OCI-LY3 (cell line): ENCODE data around the gene ARHGEF10L.

Experiments
- H2AFZ ChIP-seq: fragments of 200-600, 300-600 bp; shearing (Covaris generic); 2 replicates; pipeline ENCODE4 v1.6.0; 2014; ENCODE audit warnings: antibody characterized with exemption, low read depth, low read length
- H3K27ac ChIP-seq: fragments of 200-600, 300-600 bp; sonication (generic); 2 replicates; pipeline ENCODE4 v1.5.1; 2014; ENCODE audit warnings: mild to moderate bottlenecking, low read length, moderate library complexity, mixed read lengths
- H3K27me3 ChIP-seq: fragments of 200-600, 300-600 bp; sonication (generic); 2 replicates; pipeline ENCODE4 v1.6.1; 2014; ENCODE audit warnings: low read depth, low read length, mixed read lengths
- H3K36me3 ChIP-seq: fragments of 200-600, 300-600 bp; sonication (generic); replicated peaks from 2 replicates; pipeline ENCODE3; 2014; ENCODE audit warnings: low read depth, low read length, mixed read lengths
- H3K4me1 ChIP-seq: fragments of 300-600, 200-600 bp; sonication (generic); 2 replicates; pipeline ENCODE4 v1.6.1; 2014; ENCODE audit warnings: low read length, mixed read lengths
- H3K4me2 ChIP-seq: fragments of 200-600, 300-600 bp; sonication (generic); 2 replicates; pipeline ENCODE4 v1.6.1; 2014; ENCODE audit warnings: low read length, mixed read lengths
- H3K4me3 ChIP-seq: fragments of 300-600, 200-600 bp; sonication (generic); 2 replicates; pipeline ENCODE4 v1.5.1; 2014; ENCODE audit warnings: antibody characterized with exemption, mild to moderate bottlenecking, low read length, moderate library complexity
- H3K79me2 ChIP-seq: fragments of 300-600, 200-600 bp; shearing (Covaris generic); 2 replicates; pipeline ENCODE4 v1.6.1; 2014; ENCODE audit warnings: mild to moderate bottlenecking, low read length, mixed read lengths
- H3K9ac ChIP-seq: fragments of 300-600, 200-600 bp; shearing (Covaris generic); 2 replicates; pipeline ENCODE4 v1.6.0; 2014; ENCODE audit warnings: mild to moderate bottlenecking, low read length, moderate library complexity
- H3K9me3 ChIP-seq: fragments of 200-600, 300-600 bp; shearing (Covaris generic); 2 replicates; pipeline ENCODE4 v1.6.1; 2014; ENCODE audit warnings: low read length, mixed read lengths; ENCODE audit not compliant: insufficient read depth
- H4K20me1 ChIP-seq: fragments of 200-600, 300-600 bp; sonication (generic); 2 replicates; pipeline ENCODE4 v1.6.1; 2016; ENCODE audit warnings: low read length, mixed read lengths; ENCODE audit not compliant: insufficient read depth
- EZH2phosphoT487 ChIP-seq: fragments of 200-600 bp; shearing (Covaris generic); IDR thresholded peaks from 2 replicates; pipeline ENCODE4 v1.6.1; 2018; ENCODE audit warnings: antibody characterized with exemption, mixed run types, low read depth
- TF ChIP-seq, protein P1 (sequence below): fragments of 200-600, 300-600 bp; sonication (generic); IDR thresholded peaks from 2 replicates; pipeline ENCODE4 v1.5.1; 2014; ENCODE audit warnings: antibody characterized with exemption, low read length, low read depth

ARHGEF10L gene

GRCh38 chr1:17636612-17637011 is 97.1 kb downstream of the ARHGEF10L start:
- no peak overlapping the region for H3K4me3 ChIP-seq
- H3K4me2 ChIP-seq: no peak overlapping the region
- H4K20me1 ChIP-seq: peaks cover 7% of the 10 kb centered on the region; the same call in 1 of the 2 replicates
- peaks cover 20% of the 10 kb centered on the region for H3K4me1 ChIP-seq
- H3K9me3 ChIP-seq: no peaks in the 10 kb centered on the region
- H3K36me3 ChIP-seq: peaks cover 4% of the 10 kb centered on the region
- no peaks in the 10 kb centered on the region for H3K27me3 ChIP-seq
- H3K79me2 ChIP-seq: no peaks in the 10 kb centered on the region
- H2AFZ ChIP-seq: no peak overlapping the region
- H3K9ac ChIP-seq: no peak overlapping the region
- TF ChIP-seq EZH2phosphoT487: no peak
- no peak overlapping the region for H3K27ac ChIP-seq

- Histone ChIP-seq H3K9me3 (no peaks in the 10 kb centered on the region), H3K27me3 (no peaks in the 10 kb centered on the region), H3K27ac (no peak overlapping the region), H3K4me2 (no peak overlapping the region), H3K4me1 (peaks cover 20% of the 10 kb centered on the region), H2AFZ (no peak overlapping the region), H3K36me3 (peaks cover 4% of the 10 kb centered on the region), H4K20me1 (peaks cover 7% of the 10 kb centered on the region; the same call in 1 of the 2 replicates), H3K9ac (no peak overlapping the region), H3K79me2 (no peaks in the 10 kb centered on the region), H3K4me3 (no peak overlapping the region)
- TF ChIP-seq, protein P1, sequence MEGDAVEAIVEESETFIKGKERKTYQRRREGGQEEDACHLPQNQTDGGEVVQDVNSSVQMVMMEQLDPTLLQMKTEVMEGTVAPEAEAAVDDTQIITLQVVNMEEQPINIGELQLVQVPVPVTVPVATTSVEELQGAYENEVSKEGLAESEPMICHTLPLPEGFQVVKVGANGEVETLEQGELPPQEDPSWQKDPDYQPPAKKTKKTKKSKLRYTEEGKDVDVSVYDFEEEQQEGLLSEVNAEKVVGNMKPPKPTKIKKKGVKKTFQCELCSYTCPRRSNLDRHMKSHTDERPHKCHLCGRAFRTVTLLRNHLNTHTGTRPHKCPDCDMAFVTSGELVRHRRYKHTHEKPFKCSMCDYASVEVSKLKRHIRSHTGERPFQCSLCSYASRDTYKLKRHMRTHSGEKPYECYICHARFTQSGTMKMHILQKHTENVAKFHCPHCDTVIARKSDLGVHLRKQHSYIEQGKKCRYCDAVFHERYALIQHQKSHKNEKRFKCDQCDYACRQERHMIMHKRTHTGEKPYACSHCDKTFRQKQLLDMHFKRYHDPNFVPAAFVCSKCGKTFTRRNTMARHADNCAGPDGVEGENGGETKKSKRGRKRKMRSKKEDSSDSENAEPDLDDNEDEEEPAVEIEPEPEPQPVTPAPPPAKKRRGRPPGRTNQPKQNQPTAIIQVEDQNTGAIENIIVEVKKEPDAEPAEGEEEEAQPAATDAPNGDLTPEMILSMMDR: no peak
- no peak for TF ChIP-seq EZH2phosphoT487
Observed at GRCh38 chr1:17637055-17637454, 97.6 kb downstream of the ARHGEF10L start.

GRCh38 chr1:17639703-17640340 is 100.3 kb downstream of the ARHGEF10L start:
- Histone ChIP-seq H3K36me3 (peaks cover 4% of the 10 kb centered on the region), H3K79me2 (no peaks in the 10 kb centered on the region), H2AFZ (no peak overlapping the region), H3K4me2 (no peak overlapping the region), H3K9ac (no peak overlapping the region), H3K9me3 (no peaks in the 10 kb centered on the region), H3K4me1 (peaks cover 20% of the 10 kb centered on the region), H4K20me1 (peaks cover 7% of the 10 kb centered on the region; the same call in 1 of the 2 replicates), H3K27ac (no peak overlapping the region), H3K27me3 (no peaks in the 10 kb centered on the region), H3K4me3 (no peak overlapping the region)
- no peak for TF ChIP-seq EZH2phosphoT487
- TF ChIP-seq, protein P1: no peak

DNA sequence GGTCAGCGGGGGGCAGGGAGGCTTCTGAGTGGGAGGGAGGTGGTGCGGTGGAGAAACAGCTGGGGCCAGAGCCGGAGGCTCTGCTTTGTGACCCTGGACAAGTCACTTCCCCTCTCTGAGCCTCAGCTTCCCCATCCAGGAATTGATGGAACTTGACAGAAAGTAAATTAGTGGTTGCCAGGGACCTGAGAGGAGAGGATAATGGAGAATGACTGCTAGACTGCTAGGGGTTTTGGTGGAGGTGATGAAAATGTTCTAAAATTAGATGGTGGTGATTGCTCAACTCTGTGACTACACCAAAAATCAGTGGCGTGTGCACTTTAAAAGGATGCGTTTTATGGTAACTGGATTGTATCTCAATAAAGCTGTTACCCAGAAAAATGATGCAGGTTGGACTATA is 100.9 kb downstream of the ARHGEF10L start:
- Histone ChIP-seq H3K4me2 (no peak overlapping the region), H3K79me2 (no peaks in the 10 kb centered on the region), H3K4me3 (no peak overlapping the region), H4K20me1 (peaks cover 2% of the 10 kb centered on the region; the same call in 1 of the 2 replicates), H3K27ac (no peak overlapping the region), H3K27me3 (no peaks in the 10 kb centered on the region), H2AFZ (no peak overlapping the region), H3K36me3 (peaks cover 4% of the 10 kb centered on the region), H3K9me3 (no peaks in the 10 kb centered on the region), H3K4me1 (peaks cover 15% of the 10 kb centered on the region), H3K9ac (no peak overlapping the region)
- TF ChIP-seq, protein P1: no peak
- TF ChIP-seq EZH2phosphoT487: no peak
